C1 segment of cervical spinal cord (tissue), 14 donors: Measurements from ENCODE around the gene SLC6A19.
"Not testable (repeated sequence)": the region's sequence is repeated elsewhere in the genome, so short reads cannot be mapped to it uniquely, and the experiment has no call there.

Experiments used
- DNase-seq, 14 donors: peaks; one replicate each; lab custom pipeline; 2025; lab: John Stamatoyannopoulos, UW

The SLC6A19 gene

GRCh38 chr5:1222621-1223277, 21.4 kb downstream of the SLC6A19 start:
- DNase-seq: no peak

- no peak for DNase-seq
Observed at GRCh38 chr5:1223278-1223670, 21.9 kb downstream of the SLC6A19 start.

GRCh38 chr5:1224631-1225030, 23.2 kb downstream of the SLC6A19 start:
- DNase-seq: no peak

- DNase-seq: no peak
Observed at GRCh38 chr5:1225081-1225480, 23.7 kb downstream of the SLC6A19 start, which contains the start of gene SLC6A18. Gene SLC6A18, plus strand, starts transcription at chr5:1225381. Its CDS starts 97 bp downstream, at chr5:1225478.

GRCh38 chr5:1226231-1226630, 24.8 kb downstream of the SLC6A19 start:
- DNase-seq: no peak

GRCh38 chr5:1226839-1227581, 25.6 kb downstream of the SLC6A19 start:
- no peak for DNase-seq

- no peak for DNase-seq
Observed at GRCh38 chr5:1227667-1228066, 26.3 kb downstream of the SLC6A19 start.

GRCh38 chr5:1228120-1228519, 26.7 kb downstream of the SLC6A19 start:
- no peak for DNase-seq

GRCh38 chr5:1229023-1229422, 27.6 kb downstream of the SLC6A19 start:
- not testable (repeated sequence) for DNase-seq

GRCh38 chr5:1229822-1230221, 28.4 kb downstream of the SLC6A19 start:
- no peak for DNase-seq

- DNase-seq: no peak
Observed at GRCh38 chr5:1230551-1230950, 29.2 kb downstream of the SLC6A19 start.

GRCh38 chr5:1231354-1231905, 30.0 kb downstream of the SLC6A19 start:
- no peak for DNase-seq

- DNase-seq: no peak
Observed at GRCh38 chr5:1232780-1233179, 31.4 kb downstream of the SLC6A19 start.

- no peak for DNase-seq
Observed at GRCh38 chr5:1235379-1235778, 34.0 kb downstream of the SLC6A19 start.

GRCh38 chr5:1235838-1236237, 34.4 kb downstream of the SLC6A19 start:
- no peak for DNase-seq

- no peak for DNase-seq
Observed at GRCh38 chr5:1239505-1240251, 38.3 kb downstream of the SLC6A19 start.

GRCh38 chr5:1240496-1241260, 39.3 kb downstream of the SLC6A19 start:
- no peak for DNase-seq

- no peak for DNase-seq
Observed at GRCh38 chr5:1241509-1242080, 40.2 kb downstream of the SLC6A19 start.

- no peak for DNase-seq
Observed at GRCh38 chr5:1242733-1243486, 41.5 kb downstream of the SLC6A19 start.

- DNase-seq: no peak
Observed at GRCh38 chr5:1243487-1244130, 42.2 kb downstream of the SLC6A19 start.
